ENCODE data around the gene SLC7A1. TPM values are rescaled to one million over a fixed set of nuclear protein-coding genes. Genes with fewer than 3 reads are reported as not detected.

SLC7A1 gene
- total RNA-seq, 1 donor from 2014 or later: 115 TPM

GRCh38 chr13:29482504-29482903 lies 113.0 kb downstream of the SLC7A1 start:
- no peaks in the 10 kb centered on the region for H3K9me3 Mint-ChIP-seq (ENCODE audit: unreplicated experiment)
- H3K36me3 Mint-ChIP-seq (ENCODE audit: low read depth, unreplicated experiment): no peaks in the 10 kb centered on the region
- TF ChIP-seq CTCF (IDR thresholded peaks at IDR 0.05; ENCODE audit: insufficient read depth, low read depth, low read length) (no peak), EZH2 (IDR thresholded peaks at IDR 0.05; ENCODE audit: insufficient read depth, low read length) (no peak)
- Histone ChIP-seq H3K36me3 (ENCODE audit: insufficient read depth, low read length) (no peaks in the 10 kb centered on the region), H3K27ac (ENCODE audit: low read depth, low read length) (no peak overlapping the region), H3K27me3 (ENCODE audit: insufficient read depth, low read length) (peaks cover 39% of the 10 kb centered on the region), H2AFZ (ENCODE audit: low read depth, low read length) (no peak overlapping the region), H4K20me1 (ENCODE audit: insufficient read depth, low read length) (no peaks in the 10 kb centered on the region), H3K4me2 (ENCODE audit: low read length) (no peak overlapping the region), H3K79me2 (ENCODE audit: insufficient read depth, low read length) (no peaks in the 10 kb centered on the region), H3K4me1 (ENCODE audit: insufficient read depth, low read length) (no peaks in the 10 kb centered on the region), H3K4me3 (ENCODE audit: insufficient read depth, low read depth, low read length) (no peak overlapping the region), H3K9ac (ENCODE audit: low read length) (no peak overlapping the region), H3K9me3 (ENCODE audit: insufficient read depth, low read depth, low read length) (no peaks in the 10 kb centered on the region)
- no peak for FAIRE-seq
- H3K27ac Mint-ChIP-seq (ENCODE audit: unreplicated experiment): no peak overlapping the region
- H3K4me3 Mint-ChIP-seq (ENCODE audit: unreplicated experiment): no peak overlapping the region
- peaks cover 44% of the 10 kb centered on the region for H3K27me3 Mint-ChIP-seq (ENCODE audit: low read depth, unreplicated experiment)
- DNase-seq (ENCODE audit: low read depth): no peak
- H3K4me1 Mint-ChIP-seq (ENCODE audit: low read depth, unreplicated experiment): no peaks in the 10 kb centered on the region

GRCh38 chr13:29481603-29482002 lies 113.9 kb downstream of the SLC7A1 start:
- H2AFZ ChIP-seq (ENCODE audit: low read depth, low read length): no peak overlapping the region
- Mint-ChIP-seq H3K27ac (ENCODE audit: unreplicated experiment) (no peak overlapping the region), H3K36me3 (ENCODE audit: low read depth, unreplicated experiment) (no peaks in the 10 kb centered on the region), H3K9me3 (ENCODE audit: unreplicated experiment) (no peaks in the 10 kb centered on the region), H3K27me3 (ENCODE audit: low read depth, unreplicated experiment) (peaks cover 39% of the 10 kb centered on the region), H3K4me1 (ENCODE audit: low read depth, unreplicated experiment) (no peaks in the 10 kb centered on the region), H3K4me3 (ENCODE audit: unreplicated experiment) (no peak overlapping the region)
- no peaks in the 10 kb centered on the region for H3K9me3 ChIP-seq (ENCODE audit: insufficient read depth, low read depth, low read length)
- no peak for FAIRE-seq
- no peaks in the 10 kb centered on the region for H3K4me1 ChIP-seq (ENCODE audit: insufficient read depth, low read length)
- H3K27ac ChIP-seq (ENCODE audit: low read depth, low read length): no peak overlapping the region
- H3K36me3 ChIP-seq (ENCODE audit: insufficient read depth, low read length): no peaks in the 10 kb centered on the region
- TF ChIP-seq EZH2 (IDR thresholded peaks at IDR 0.05; ENCODE audit: insufficient read depth, low read length): no peak
- TF ChIP-seq CTCF (IDR thresholded peaks at IDR 0.05; ENCODE audit: insufficient read depth, low read depth, low read length): no peak
- H4K20me1 ChIP-seq (ENCODE audit: insufficient read depth, low read length): no peaks in the 10 kb centered on the region
- H3K4me2 ChIP-seq (ENCODE audit: low read length): no peak overlapping the region
- H3K9ac ChIP-seq (ENCODE audit: low read length): no peak overlapping the region
- DNase-seq (ENCODE audit: low read depth): no peak
- H3K79me2 ChIP-seq (ENCODE audit: insufficient read depth, low read length): no peaks in the 10 kb centered on the region
- peaks cover 35% of the 10 kb centered on the region for H3K27me3 ChIP-seq (ENCODE audit: insufficient read depth, low read length)
- no peak overlapping the region for H3K4me3 ChIP-seq (ENCODE audit: insufficient read depth, low read depth, low read length)

- Mint-ChIP-seq H3K36me3 (ENCODE audit: low read depth, unreplicated experiment) (no peaks in the 10 kb centered on the region), H3K27ac (ENCODE audit: unreplicated experiment) (no peak overlapping the region), H3K4me3 (ENCODE audit: unreplicated experiment) (no peak overlapping the region), H3K27me3 (ENCODE audit: low read depth, unreplicated experiment) (peaks cover 39% of the 10 kb centered on the region), H3K4me1 (ENCODE audit: low read depth, unreplicated experiment) (no peaks in the 10 kb centered on the region), H3K9me3 (ENCODE audit: unreplicated experiment) (no peaks in the 10 kb centered on the region)
- H4K20me1 ChIP-seq (ENCODE audit: insufficient read depth, low read length): no peaks in the 10 kb centered on the region
- no peak overlapping the region for H2AFZ ChIP-seq (ENCODE audit: low read depth, low read length)
- FAIRE-seq: no peak
- H3K9me3 ChIP-seq (ENCODE audit: insufficient read depth, low read depth, low read length): no peaks in the 10 kb centered on the region
- no peak overlapping the region for H3K4me2 ChIP-seq (ENCODE audit: low read length)
- H3K9ac ChIP-seq (ENCODE audit: low read length): no peak overlapping the region
- peaks cover 35% of the 10 kb centered on the region for H3K27me3 ChIP-seq (ENCODE audit: insufficient read depth, low read length)
- DNase-seq (ENCODE audit: low read depth): no peak
- no peak overlapping the region for H3K4me3 ChIP-seq (ENCODE audit: insufficient read depth, low read depth, low read length)
- no peaks in the 10 kb centered on the region for H3K36me3 ChIP-seq (ENCODE audit: insufficient read depth, low read length)
- H3K79me2 ChIP-seq (ENCODE audit: insufficient read depth, low read length): no peaks in the 10 kb centered on the region
- H3K27ac ChIP-seq (ENCODE audit: low read depth, low read length): no peak overlapping the region
- H3K4me1 ChIP-seq (ENCODE audit: insufficient read depth, low read length): no peaks in the 10 kb centered on the region
- TF ChIP-seq CTCF (IDR thresholded peaks at IDR 0.05; ENCODE audit: insufficient read depth, low read depth, low read length) (no peak), EZH2 (IDR thresholded peaks at IDR 0.05; ENCODE audit: insufficient read depth, low read length) (no peak)
These were observed 114.5 kb downstream of the SLC7A1 start for GRCh38 chr13:29480893-29481525.
